Peyer's patch (tissue), 4 donors: ENCODE data around the gene CDKAL1. TPM values are rescaled to one million over a fixed set of nuclear protein-coding genes. Genes with fewer than 3 reads are reported as not detected.

Source experiments
- DNase-seq, 3 donors: peaks; one replicate each; pipeline ENCODE4 v3.0.0-alpha.2; 2017 to 2019
- H3K27ac ChIP-seq, 4 donors: fragments of 200-600 bp; sonication (generic); one replicate each; pipeline ENCODE4 v1.5.1; 2016 to 2019
- H3K27me3 ChIP-seq, 2 donors: fragments of 200-600 bp; sonication (generic); one replicate each; pipeline ENCODE4 v1.5.1; 2019
- H3K36me3 ChIP-seq, 3 donors: fragments of 200-600 bp; sonication (generic); one replicate each; pipeline ENCODE4 v1.5.1; 2016 to 2019
- H3K4me1 ChIP-seq, 4 donors: fragments of 200-600 bp; sonication (generic); one replicate each; pipeline ENCODE4 v1.5.1; 2016 to 2019
- H3K4me3 ChIP-seq, 4 donors: fragments of 200-600 bp; sonication (generic); 1 replicate in 3 of 4; 2 replicates in 1 of 4; pipeline ENCODE4 v1.5.1; 2016 to 2019; ENCODE audit warnings: mild to moderate bottlenecking in 1 of 4
- H3K9me3 ChIP-seq, 4 donors: fragments of 200-600 bp; sonication (generic); one replicate each; pipeline ENCODE4 v1.5.1; 2016 to 2019; ENCODE audit warnings: mild to moderate bottlenecking in 1 of 4
- CTCF ChIP-seq, 6 experiments: fragments of 450-650 bp in 4 of 6; fragments of 200-600 bp in 2 of 6; sonication (generic) in 1 of 6; IDR thresholded peaks; one replicate each; pipeline ENCODE4 v1.5.1; 2017 to 2019; ENCODE audit warnings: antibody characterized with exemption in 6 of 6, mild to moderate bottlenecking in 3 of 6, moderate library complexity in 1 of 6
- POLR2A ChIP-seq, 2 donors: fragments of 450-650 bp; IDR thresholded peaks; one replicate each; pipeline ENCODE4 v1.5.1; 2017; ENCODE audit warnings: antibody characterized with exemption in 2 of 2, mild to moderate bottlenecking in 2 of 2, moderate library complexity in 2 of 2
- total RNA-seq, 4 donors: library from RNA; depleted of rRNA; stranded (reverse); fragments of >200 nt; gene quantifications; one replicate each; pipeline ENCODE4 v1.1.0, GENCODE V29; 2016

Gene CDKAL1
- total RNA-seq, 4 donors from 2014 or later = 10.3 to 31.4 (median 11.6) TPM

- no peak overlapping the region for H3K4me3 ChIP-seq
- TF ChIP-seq POLR2A (IDR thresholded peaks at IDR 0.05) = no peak
- no peak for TF ChIP-seq CTCF (IDR thresholded peaks at IDR 0.05)
- no peaks in the 10 kb centered on the region for H3K4me1 ChIP-seq
- H3K36me3 ChIP-seq = no peaks in the 10 kb centered on the region
- H3K9me3 ChIP-seq = no peaks in the 10 kb centered on the region
- DNase-seq = no peak
- H3K27me3 ChIP-seq = no peaks in the 10 kb centered on the region
- no peak overlapping the region for H3K27ac ChIP-seq
Observed at GRCh38 chr6:20808924-20809323, 274.7 kb downstream of the CDKAL1 start.

- no peaks in the 10 kb centered on the region for H3K27me3 ChIP-seq
- H3K27ac ChIP-seq = no peak overlapping the region
- no peaks in the 10 kb centered on the region for H3K9me3 ChIP-seq
- no peak for TF ChIP-seq CTCF (IDR thresholded peaks at IDR 0.05)
- TF ChIP-seq POLR2A (IDR thresholded peaks at IDR 0.05) = no peak
- H3K4me1 ChIP-seq = no peaks in the 10 kb centered on the region
- H3K4me3 ChIP-seq = no peak overlapping the region
- no peaks in the 10 kb centered on the region for H3K36me3 ChIP-seq
- DNase-seq = no peak
Observed at GRCh38 chr6:20810727-20811108, 276.5 kb downstream of the CDKAL1 start.

- no peak for DNase-seq
- Histone ChIP-seq H3K36me3 (no peaks in the 10 kb centered on the region), H3K4me3 (no peak overlapping the region), H3K9me3 (no peaks in the 10 kb centered on the region), H3K4me1 (no peaks in the 10 kb centered on the region), H3K27me3 (no peaks in the 10 kb centered on the region), H3K27ac (no peak overlapping the region)
- TF ChIP-seq POLR2A (IDR thresholded peaks at IDR 0.05) (no peak), CTCF (IDR thresholded peaks at IDR 0.05) (no peak)
Observed at GRCh38 chr6:20811109-20811761, 277.0 kb downstream of the CDKAL1 start.

- Histone ChIP-seq H3K36me3 (no peaks in the 10 kb centered on the region), H3K27ac (no peak overlapping the region), H3K4me3 (no peak overlapping the region), H3K27me3 (no peaks in the 10 kb centered on the region), H3K9me3 (no peaks in the 10 kb centered on the region), H3K4me1 (no peaks in the 10 kb centered on the region)
- DNase-seq = no peak
- no peak for TF ChIP-seq CTCF (IDR thresholded peaks at IDR 0.05)
- TF ChIP-seq POLR2A (IDR thresholded peaks at IDR 0.05) = no peak
Observed at GRCh38 chr6:20812776-20813175, 278.5 kb downstream of the CDKAL1 start.

- no peak for DNase-seq
- H3K36me3 ChIP-seq = no peaks in the 10 kb centered on the region
- H3K27me3 ChIP-seq = no peaks in the 10 kb centered on the region
- H3K4me3 ChIP-seq = no peak overlapping the region
- no peak overlapping the region for H3K27ac ChIP-seq
- H3K4me1 ChIP-seq = no peaks in the 10 kb centered on the region
- H3K9me3 ChIP-seq = no peaks in the 10 kb centered on the region
- TF ChIP-seq POLR2A (IDR thresholded peaks at IDR 0.05) (no peak), CTCF (IDR thresholded peaks at IDR 0.05) (no peak)
Observed at GRCh38 chr6:20814494-20814893, 280.2 kb downstream of the CDKAL1 start.

- H3K9me3 ChIP-seq = no peaks in the 10 kb centered on the region
- no peak for DNase-seq
- TF ChIP-seq POLR2A (IDR thresholded peaks at IDR 0.05) (no peak), CTCF (IDR thresholded peaks at IDR 0.05) (no peak)
- no peaks in the 10 kb centered on the region for H3K36me3 ChIP-seq
- no peaks in the 10 kb centered on the region for H3K4me1 ChIP-seq
- no peak overlapping the region for H3K27ac ChIP-seq
- H3K27me3 ChIP-seq = no peaks in the 10 kb centered on the region
- H3K4me3 ChIP-seq = no peak overlapping the region
Observed at GRCh38 chr6:20816126-20816525, 281.9 kb downstream of the CDKAL1 start.
